ENCODE results near the gene FCN1. TPM values are rescaled to one million over a fixed set of nuclear protein-coding genes. Genes with fewer than 3 reads are reported as not detected.

FCN1 gene
- total and polyA plus RNA-seq, 2 of the 8 experiments (the other 6 are each of a cell fraction or from before 2014, with no cell fraction given) = not detected

Small RNA genes within 50 kb of the gene (small RNA-seq; reads per million reads assigned to genes)
- gene AL603650.1 (ENCODE audit: insufficient read depth) = not detected

Other genes starting within 250 kb of the FCN1 start
- gene FCN2, start 37.1 kb downstream of the FCN1 start, total RNA-seq (2021; fragmentation: NEBNext Ultra II Directional; extraction: Animal tissue kit (Norgen Biotek cat#: 25700)) = not detected in 2 replicates
- not detected in 2 replicates for gene FCN2, start 37.1 kb downstream of the FCN1 start, polyA plus RNA-seq (2011; rRNA removed)
- gene OLFM1, start 169.8 kb upstream of the FCN1 start, total RNA-seq (2021; fragmentation: NEBNext Ultra II Directional; extraction: Animal tissue kit (Norgen Biotek cat#: 25700)) = 47.9 and 53.4 TPM in 2 replicates
- 49.7 and 53.0 TPM in 2 replicates for gene OLFM1, start 169.8 kb upstream of the FCN1 start, polyA plus RNA-seq (2011; rRNA removed)

Measured in H1 (cell line).